Stimulated activated naive CD8-positive, alpha-beta T cell treated with anti-CD3 and anti-CD28 coated beads, Interleukin-15, Interleukin-2, amounts not matched to agents 100 U/mL and 50 U/mL, for 24 hours (primary cell): ENCODE results near the gene HHIPL2.
A peak's percentile ranks its signal among the peaks of the same experiment; 100 is the strongest.

Source experiments
- ATAC-seq: fragments of 150-1000 bp; cut with Tn5 transposase; one replicate; pipeline ENCODE4 v1.10.0; 2021
- DNase-seq: peaks from one replicate; pipeline ENCODE4 v3.0.0; 2021

The HHIPL2 gene

GRCh38 chr1:222547944-222548671 lies at the start of gene HHIPL2:
HHIPL2 (minus strand) TSS chr1:222548104; CDS start chr1:222548044, 60 bp downstream.
- DNase-seq (no peak), ATAC-seq (no peak)

- ATAC-seq (no peak), DNase-seq (no peak)
Measured at GRCh38 chr1:222596696-222597095, 48.8 kb upstream of the HHIPL2 start.

GRCh38 chr1:222594789-222595188 lies 46.9 kb upstream of the HHIPL2 start:
- ATAC-seq (no peak), DNase-seq (no peak)

- DNase-seq (no peak), ATAC-seq (no peak)
Measured at GRCh38 chr1:222592171-222592570, 44.3 kb upstream of the HHIPL2 start.

GRCh38 chr1:222589462-222590302 lies 41.8 kb upstream of the HHIPL2 start, which contains the start of gene TAF1A:
TAF1A (minus strand) TSS chr1:222589933.
- DNase-seq: peak; percentile 83
- ATAC-seq: peak; percentile 97

- ATAC-seq (no peak), DNase-seq (no peak)
Measured at GRCh38 chr1:222588135-222588534, 40.2 kb upstream of the HHIPL2 start.

GRCh38 chr1:222586842-222587241 lies 38.9 kb upstream of the HHIPL2 start:
- ATAC-seq: peak; percentile 53
- no peak for DNase-seq

GRCh38 chr1:222583079-222583478 lies 35.2 kb upstream of the HHIPL2 start:
- ATAC-seq (no peak), DNase-seq (no peak)

- DNase-seq (no peak), ATAC-seq (no peak)
Measured at GRCh38 chr1:222582099-222582774, 34.3 kb upstream of the HHIPL2 start.

- DNase-seq (no peak), ATAC-seq (no peak)
Measured at GRCh38 chr1:222579316-222579715, 31.4 kb upstream of the HHIPL2 start.

- ATAC-seq (no peak), DNase-seq (no peak)
Measured at GRCh38 chr1:222570837-222571236, 22.9 kb upstream of the HHIPL2 start.

- DNase-seq: no peak
- no peak for ATAC-seq
Measured at GRCh38 chr1:222561656-222562055, 13.8 kb upstream of the HHIPL2 start.

- DNase-seq: no peak
- no peak for ATAC-seq
Measured at GRCh38 chr1:222557574-222557973, 9.7 kb upstream of the HHIPL2 start.

GRCh38 chr1:222557148-222557547 lies 9.2 kb upstream of the HHIPL2 start:
- DNase-seq: no peak

GRCh38 chr1:222555992-222556615 lies 8.2 kb upstream of the HHIPL2 start:
- ATAC-seq (no peak), DNase-seq (no peak)

More at GRCh38 chr1:222557148-222557547, 9.2 kb upstream of the HHIPL2 start:
- ATAC-seq: no peak

- ATAC-seq (no peak), DNase-seq (no peak)
Measured at GRCh38 chr1:222554177-222554576, 6.3 kb upstream of the HHIPL2 start.

GRCh38 chr1:222552882-222553281 lies 5.0 kb upstream of the HHIPL2 start:
- no peak for DNase-seq
- ATAC-seq: no peak

- no peak for ATAC-seq
- no peak for DNase-seq
Measured at GRCh38 chr1:222547260-222547614, 667 bp downstream of the HHIPL2 start.

- DNase-seq (no peak), ATAC-seq (no peak)
Measured at GRCh38 chr1:222546548-222547259, 1.2 kb downstream of the HHIPL2 start.

- ATAC-seq (no peak), DNase-seq (no peak)
Measured at GRCh38 chr1:222546091-222546490, 1.8 kb downstream of the HHIPL2 start.

- no peak for ATAC-seq
Measured at GRCh38 chr1:222543817-222544216, 4.1 kb downstream of the HHIPL2 start.

GRCh38 chr1:222540598-222540995 lies 7.3 kb downstream of the HHIPL2 start:
- DNase-seq (no peak), ATAC-seq (no peak)

More at GRCh38 chr1:222543817-222544216, 4.1 kb downstream of the HHIPL2 start:
- no peak for DNase-seq
